Astrocyte of the spinal cord (primary cell): ENCODE results near the gene MECP2.

Source experiments
- DNase-seq: peaks from one replicate; pipeline ENCODE4 v3.0.0; 2011; ENCODE audit warnings: low read depth, low spot score
- H3K4me3 ChIP-seq: 2 replicates; pipeline ENCODE4 v1.5.1; 2011; ENCODE audit warnings: low read depth, mild to moderate bottlenecking, low read length, moderate library complexity
- CTCF ChIP-seq: IDR thresholded peaks from 2 replicates; pipeline ENCODE4 v1.5.1; 2012; ENCODE audit warnings: low read depth, mild to moderate bottlenecking, low read length, inconsistent platforms
- in situ Hi-C: cut with HindIII; loops from 2 replicates; pipeline ENCODE4 v1.10.0; 2017; ENCODE audit warnings: low sequenced_read_pairs

The MECP2 gene

DNA sequence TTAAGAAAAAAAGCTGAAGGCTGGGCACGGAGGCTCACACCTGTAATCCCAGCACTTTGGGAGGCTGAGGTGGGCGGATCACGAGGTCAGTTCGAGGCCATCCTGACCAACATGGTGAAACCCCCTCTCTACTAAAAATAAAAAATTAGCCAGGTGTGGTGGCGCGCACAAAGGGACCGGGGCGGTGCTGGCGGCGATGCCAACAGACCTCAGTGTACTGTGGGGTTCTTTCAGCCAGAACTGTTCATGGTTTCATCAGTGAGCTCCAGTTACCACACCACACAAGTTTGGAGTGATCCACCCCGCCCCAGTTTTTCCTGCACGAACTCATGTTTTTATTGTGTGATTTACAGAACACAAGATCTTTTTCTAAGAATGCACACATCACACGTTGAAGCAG lies 56.7 kb downstream of the MECP2 start:
- DNase-seq = no peak

GRCh38 chrX:154040307-154040756 lies 57.2 kb downstream of the MECP2 start:
- in situ Hi-C loops = no loop called here
- H3K4me3 ChIP-seq = no peak overlapping the region
- peak; percentile 59 for DNase-seq
- no peak for TF ChIP-seq CTCF

More for the DNA sequence above, 56.7 kb downstream of the MECP2 start:
- no peak for TF ChIP-seq CTCF
- no peak overlapping the region for H3K4me3 ChIP-seq
- in situ Hi-C loops = no loop called here

DNA sequence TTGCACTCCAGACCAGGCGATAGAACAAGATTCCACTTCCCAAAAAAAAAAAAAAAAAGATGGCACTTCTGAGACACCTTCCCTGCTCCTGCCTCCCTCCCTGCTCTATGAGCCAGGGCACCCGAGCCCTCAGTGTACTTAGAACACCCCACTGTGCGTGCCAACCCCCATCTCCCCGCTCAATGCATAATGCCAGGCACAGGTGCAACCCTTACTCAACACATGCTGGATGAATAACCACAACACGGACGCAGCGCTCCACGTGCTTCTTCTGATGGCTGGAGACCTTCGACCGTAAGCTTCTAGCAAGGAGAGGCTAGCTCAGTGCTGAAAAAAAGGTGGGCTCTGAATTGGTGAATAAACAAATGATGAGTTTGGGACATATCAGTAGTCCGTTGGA lies 57.9 kb downstream of the MECP2 start:
- no peak for DNase-seq
- H3K4me3 ChIP-seq = no peak overlapping the region
- in situ Hi-C loops = no loop called here
- no peak for TF ChIP-seq CTCF

GRCh38 chrX:154038656-154039055 lies 58.9 kb downstream of the MECP2 start:
- H3K4me3 ChIP-seq = no peak overlapping the region
- DNase-seq = no peak
- no peak for TF ChIP-seq CTCF
- in situ Hi-C loops = no loop called here

GRCh38 chrX:154037754-154038153 lies 59.8 kb downstream of the MECP2 start:
- H3K4me3 ChIP-seq = no peak overlapping the region
- in situ Hi-C loops = no loop called here
- TF ChIP-seq CTCF = no peak
- no peak for DNase-seq

DNA sequence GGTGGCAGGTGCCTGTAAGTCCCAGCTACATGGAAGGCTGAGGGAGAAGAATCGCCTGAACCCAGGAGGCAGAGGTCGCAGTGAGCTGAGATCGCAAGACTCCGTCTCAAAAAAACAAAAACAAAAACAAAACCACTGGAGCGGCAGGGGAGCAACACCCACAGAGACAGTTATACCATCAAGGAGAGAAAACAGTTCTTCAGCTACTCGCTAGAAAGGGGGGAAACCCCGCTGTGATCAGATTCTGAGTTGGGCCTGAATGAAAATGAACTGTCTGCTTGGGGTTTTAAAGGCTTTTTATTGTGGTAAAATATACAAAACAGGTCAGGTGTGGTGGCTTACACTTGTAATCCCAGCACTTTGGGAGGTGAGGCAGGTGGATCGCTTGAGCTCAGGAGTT lies 61.0 kb downstream of the MECP2 start:
- DNase-seq = no peak
- no peak for TF ChIP-seq CTCF
- in situ Hi-C loops = no loop called here
- no peak overlapping the region for H3K4me3 ChIP-seq

DNA sequence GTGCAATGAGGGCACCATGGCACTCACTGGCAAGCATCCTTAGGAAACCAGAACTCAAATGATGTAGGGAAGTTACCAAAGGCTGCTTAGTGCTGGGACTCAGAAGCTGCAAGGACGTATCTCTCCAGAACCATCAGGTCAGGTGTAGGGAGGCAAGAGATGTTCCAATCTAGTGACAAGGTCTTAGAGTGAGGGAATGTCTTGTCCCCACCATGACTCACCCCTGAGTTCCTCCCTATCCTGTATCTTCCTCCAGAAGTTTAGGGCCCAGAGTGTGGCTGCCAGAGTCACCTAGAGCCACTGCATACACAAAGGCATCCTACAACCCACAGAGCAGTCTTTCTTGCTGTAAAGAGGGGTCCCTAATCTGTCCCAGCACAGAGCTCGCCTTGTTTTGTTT lies 63.7 kb downstream of the MECP2 start:
- in situ Hi-C loops = no loop called here
- no peak for DNase-seq
- no peak for TF ChIP-seq CTCF
- no peak overlapping the region for H3K4me3 ChIP-seq
